Neural crest cell (in vitro differentiated cells): Measurements from ENCODE around the gene PCSK5. TPM values are rescaled to one million over a fixed set of nuclear protein-coding genes. Genes with fewer than 3 reads are reported as not detected.

Source experiments
- DNase-seq: peaks from one replicate; pipeline ENCODE4 v3.0.0; 2021; ENCODE audit warnings: low read depth, mixed read lengths, low spot score
- H3K27ac Mint-ChIP-seq: one replicate; pipeline ENCODE4 v1.8.0; 2021; ENCODE audit warnings: mild to moderate bottlenecking, mixed read lengths; ENCODE audit not compliant: unreplicated experiment
- H3K27me3 Mint-ChIP-seq: 2 replicates; pipeline ENCODE4 v1.8.0; 2021; ENCODE audit warnings: low read depth, mild to moderate bottlenecking, mixed read lengths
- H3K36me3 Mint-ChIP-seq: 2 replicates; pipeline ENCODE4 v1.8.0; 2021; ENCODE audit warnings: low read depth, mild to moderate bottlenecking, mixed read lengths
- H3K4me1 Mint-ChIP-seq: 2 replicates; pipeline ENCODE4 v1.8.0; 2021; ENCODE audit warnings: mixed read lengths
- H3K4me3 Mint-ChIP-seq: one replicate; pipeline ENCODE4 v1.8.0; 2021; ENCODE audit warnings: mild to moderate bottlenecking, mixed read lengths
- H3K9me3 Mint-ChIP-seq: 2 replicates; pipeline ENCODE4 v1.8.0; 2021; ENCODE audit warnings: mixed read lengths
- total RNA-seq: library from RNA; stranded (reverse); gene quantifications from 2 replicates; pipeline ENCODE4 v1.2.1, GENCODE V29; 2021
- TF ChIP-seq, protein P1 (sequence below): fragments of 200-600 bp; sonication (generic); conservative IDR thresholded peaks from 2 replicates; pipeline ENCODE4 v1.5.0; 2021; ENCODE audit warnings: antibody characterized with exemption, mild to moderate bottlenecking

PCSK5 gene
- total RNA-seq, 1 donor from 2014 or later, result 3.1 TPM

DNA sequence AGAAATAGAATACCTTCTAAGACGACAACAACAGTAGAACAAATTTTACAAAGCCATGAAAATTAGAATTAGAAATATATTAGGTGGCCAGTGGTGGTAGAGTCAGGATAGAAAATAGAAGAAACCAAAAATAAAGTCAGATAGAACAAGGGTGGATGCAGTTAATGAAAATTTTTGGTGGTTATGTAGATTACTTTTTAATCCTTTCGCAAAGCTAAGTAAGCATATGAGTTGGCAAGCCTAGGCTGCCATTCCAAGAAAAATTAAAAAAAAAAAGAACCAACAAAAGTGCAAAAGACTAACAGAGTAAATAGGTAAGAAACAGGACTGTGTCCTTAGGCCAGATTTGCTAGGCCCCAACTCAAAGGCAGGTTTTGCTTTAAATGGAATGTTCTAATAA, 56.8 kb downstream of the PCSK5 start:
- H3K4me1 Mint-ChIP-seq, result no peaks in the 10 kb centered on the region
- DNase-seq, result no peak
- no peaks in the 10 kb centered on the region for H3K27me3 Mint-ChIP-seq
- H3K9me3 Mint-ChIP-seq, result peaks cover 6% of the 10 kb centered on the region
- H3K4me3 Mint-ChIP-seq, result no peak overlapping the region
- TF ChIP-seq, protein P1, sequence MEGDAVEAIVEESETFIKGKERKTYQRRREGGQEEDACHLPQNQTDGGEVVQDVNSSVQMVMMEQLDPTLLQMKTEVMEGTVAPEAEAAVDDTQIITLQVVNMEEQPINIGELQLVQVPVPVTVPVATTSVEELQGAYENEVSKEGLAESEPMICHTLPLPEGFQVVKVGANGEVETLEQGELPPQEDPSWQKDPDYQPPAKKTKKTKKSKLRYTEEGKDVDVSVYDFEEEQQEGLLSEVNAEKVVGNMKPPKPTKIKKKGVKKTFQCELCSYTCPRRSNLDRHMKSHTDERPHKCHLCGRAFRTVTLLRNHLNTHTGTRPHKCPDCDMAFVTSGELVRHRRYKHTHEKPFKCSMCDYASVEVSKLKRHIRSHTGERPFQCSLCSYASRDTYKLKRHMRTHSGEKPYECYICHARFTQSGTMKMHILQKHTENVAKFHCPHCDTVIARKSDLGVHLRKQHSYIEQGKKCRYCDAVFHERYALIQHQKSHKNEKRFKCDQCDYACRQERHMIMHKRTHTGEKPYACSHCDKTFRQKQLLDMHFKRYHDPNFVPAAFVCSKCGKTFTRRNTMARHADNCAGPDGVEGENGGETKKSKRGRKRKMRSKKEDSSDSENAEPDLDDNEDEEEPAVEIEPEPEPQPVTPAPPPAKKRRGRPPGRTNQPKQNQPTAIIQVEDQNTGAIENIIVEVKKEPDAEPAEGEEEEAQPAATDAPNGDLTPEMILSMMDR, result no peak
- peaks cover 3% of the 10 kb centered on the region for H3K36me3 Mint-ChIP-seq
- no peak overlapping the region for H3K27ac Mint-ChIP-seq

DNA sequence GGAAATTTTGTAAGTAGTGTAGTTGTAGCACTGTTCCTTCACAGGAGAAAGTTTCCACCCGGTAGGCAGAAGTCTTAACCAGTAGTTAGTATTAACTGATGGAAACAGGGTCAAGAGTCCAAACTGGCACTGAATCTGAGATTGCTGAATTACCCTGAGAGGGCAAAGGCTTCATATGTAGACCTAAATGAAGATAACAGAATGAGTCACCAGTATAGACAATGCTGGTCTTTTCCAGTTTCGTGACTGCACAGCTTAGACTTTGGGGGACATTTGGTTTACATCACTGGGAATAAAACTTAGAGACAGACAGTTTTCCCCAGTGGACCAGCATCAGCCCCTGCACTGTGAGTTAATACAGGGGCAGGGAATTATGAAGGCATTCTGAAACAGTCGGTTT, 60.5 kb downstream of the PCSK5 start:
- no peak overlapping the region for H3K4me3 Mint-ChIP-seq
- peaks cover 6% of the 10 kb centered on the region for H3K9me3 Mint-ChIP-seq
- DNase-seq, result no peak
- no peaks in the 10 kb centered on the region for H3K27me3 Mint-ChIP-seq
- H3K4me1 Mint-ChIP-seq, result no peaks in the 10 kb centered on the region
- TF ChIP-seq, protein P1, result no peak
- H3K36me3 Mint-ChIP-seq, result peaks cover 3% of the 10 kb centered on the region
- no peak overlapping the region for H3K27ac Mint-ChIP-seq

DNA sequence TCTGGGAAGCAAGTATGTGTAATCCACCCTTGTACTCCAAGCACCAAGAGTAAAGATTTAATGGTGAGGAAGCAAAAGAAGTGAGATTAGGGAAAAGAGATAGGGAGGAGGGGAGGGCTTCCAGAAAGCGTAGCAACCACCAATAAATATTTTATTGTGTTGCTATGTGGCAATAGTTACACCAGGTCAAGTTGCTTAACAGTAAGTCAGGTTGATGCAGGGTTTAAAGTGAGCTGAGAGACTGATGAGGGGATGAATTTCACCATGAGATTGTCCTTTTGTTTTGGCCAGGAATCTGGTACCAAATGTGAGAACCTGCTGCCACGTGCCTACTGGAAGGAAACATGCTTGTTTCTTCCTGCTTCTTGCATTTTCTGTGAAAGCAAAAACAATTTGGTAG, 62.7 kb downstream of the PCSK5 start:
- DNase-seq, result no peak
- Mint-ChIP-seq H3K4me1 (no peaks in the 10 kb centered on the region), H3K4me3 (no peak overlapping the region), H3K27me3 (no peaks in the 10 kb centered on the region), H3K9me3 (peaks cover 3% of the 10 kb centered on the region), H3K27ac (no peak overlapping the region), H3K36me3 (peaks cover 3% of the 10 kb centered on the region)
- TF ChIP-seq, protein P1, result no peak

DNA sequence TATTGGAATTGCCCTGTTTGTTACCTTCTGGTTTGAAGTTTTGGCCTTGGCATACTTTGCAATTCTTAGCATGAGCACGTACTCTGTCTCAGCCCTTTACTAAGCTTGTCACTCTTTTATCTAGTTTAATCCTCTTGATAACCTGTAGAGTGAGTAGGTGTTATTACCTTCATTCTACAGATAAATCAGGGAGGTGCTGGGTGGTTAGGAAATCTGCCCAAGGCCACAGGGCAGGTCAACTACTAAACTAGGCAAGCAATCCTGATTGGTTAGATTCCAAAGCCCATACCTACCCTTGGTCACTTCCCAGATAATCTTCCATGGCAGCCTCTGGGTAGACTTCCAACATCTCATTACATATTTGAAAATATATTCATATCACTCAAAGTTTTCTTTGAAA, 65.7 kb downstream of the PCSK5 start:
- no peak for DNase-seq
- Mint-ChIP-seq H3K27ac (no peak overlapping the region), H3K4me1 (peaks cover 12% of the 10 kb centered on the region), H3K9me3 (no peaks in the 10 kb centered on the region), H3K36me3 (no peaks in the 10 kb centered on the region), H3K27me3 (no peaks in the 10 kb centered on the region), H3K4me3 (no peak overlapping the region)
- TF ChIP-seq, protein P1, result no peak

DNA sequence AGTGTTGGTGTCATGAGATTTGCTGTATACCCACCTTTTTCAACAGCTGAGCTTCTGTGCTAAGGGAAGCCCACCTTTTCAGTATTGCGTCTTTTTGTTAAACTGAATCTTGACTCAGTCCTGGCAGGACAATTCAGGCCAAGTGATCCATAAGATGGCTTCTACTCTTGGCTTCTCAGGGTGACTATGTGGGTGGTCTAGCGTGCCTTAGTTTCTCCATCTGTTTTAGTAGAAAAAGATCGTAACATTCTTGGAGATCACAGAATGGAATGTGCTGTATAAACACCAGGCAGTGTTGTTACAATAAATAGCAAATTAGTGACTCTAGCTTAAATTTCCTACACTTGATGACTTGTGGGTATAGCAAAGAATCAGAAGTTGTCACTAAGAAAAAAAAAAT, 66.6 kb downstream of the PCSK5 start:
- no peak overlapping the region for H3K4me3 Mint-ChIP-seq
- H3K27me3 Mint-ChIP-seq, result no peaks in the 10 kb centered on the region
- peaks cover 12% of the 10 kb centered on the region for H3K4me1 Mint-ChIP-seq
- no peak for DNase-seq
- no peaks in the 10 kb centered on the region for H3K9me3 Mint-ChIP-seq
- TF ChIP-seq, protein P1, result no peak
- no peak overlapping the region for H3K27ac Mint-ChIP-seq
- H3K36me3 Mint-ChIP-seq, result no peaks in the 10 kb centered on the region

DNA sequence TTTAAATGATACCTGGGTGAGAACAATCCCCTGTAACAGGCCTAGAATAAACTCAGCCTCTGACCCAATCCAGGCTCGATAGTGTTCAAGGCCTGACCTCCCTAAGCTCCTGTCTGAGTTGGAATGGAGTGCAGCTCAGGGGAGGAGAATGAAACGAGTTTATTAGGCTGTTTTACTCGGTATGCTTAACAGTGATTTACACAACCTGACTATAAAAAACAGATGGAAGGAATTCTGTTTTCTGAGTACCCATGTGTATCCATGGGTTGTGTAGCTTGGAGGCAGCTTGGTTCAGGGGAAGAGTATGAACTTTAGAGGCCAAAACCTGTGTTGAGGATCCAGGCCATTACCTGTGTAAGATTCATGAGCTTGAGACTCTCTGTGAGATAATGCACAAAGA, 67.8 kb downstream of the PCSK5 start:
- Mint-ChIP-seq H3K27ac (no peak overlapping the region), H3K9me3 (no peaks in the 10 kb centered on the region), H3K4me3 (no peak overlapping the region), H3K36me3 (no peaks in the 10 kb centered on the region), H3K27me3 (no peaks in the 10 kb centered on the region), H3K4me1 (peaks cover 12% of the 10 kb centered on the region)
- no peak for DNase-seq
- TF ChIP-seq, protein P1, result no peak
